GM19468 (cell line): ENCODE results near the gene ST7L.

Experiments used
- ATAC-seq: cut with Tn5 transposase; IDR thresholded peaks from one replicate; pipeline ENCODE4 v1.9.1; 2021; ENCODE audit warnings: mild to moderate bottlenecking, moderate library complexity, moderate number of reproducible peaks; ENCODE audit not compliant: unreplicated experiment; ENCODE audit errors: extremely low read depth

The ST7L gene

GRCh38 chr1:112520166-112520565 lies 98.8 kb downstream of the ST7L start:
- no peak for ATAC-seq

- ATAC-seq = no peak
Measured at GRCh38 chr1:112518186-112518585, 100.8 kb downstream of the ST7L start.

GRCh38 chr1:112517646-112518045 lies 101.3 kb downstream of the ST7L start:
- no peak for ATAC-seq

GRCh38 chr1:112517231-112517630 lies 101.7 kb downstream of the ST7L start:
- no peak for ATAC-seq

GRCh38 chr1:112516141-112516540 lies 102.8 kb downstream of the ST7L start:
- no peak for ATAC-seq

- ATAC-seq = no peak
Measured at GRCh38 chr1:112515311-112516009, 103.5 kb downstream of the ST7L start.

GRCh38 chr1:112514901-112515300 lies 104.0 kb downstream of the ST7L start:
- ATAC-seq = no peak

- no peak for ATAC-seq
Measured at GRCh38 chr1:112513112-112513870, 105.7 kb downstream of the ST7L start.

GRCh38 chr1:112511897-112512296 lies 107.0 kb downstream of the ST7L start:
- ATAC-seq = no peak

GRCh38 chr1:112510340-112510739 lies 108.6 kb downstream of the ST7L start:
- no peak for ATAC-seq

- no peak for ATAC-seq
Measured at GRCh38 chr1:112509660-112510178, 109.2 kb downstream of the ST7L start.

GRCh38 chr1:112509005-112509659 lies 109.8 kb downstream of the ST7L start:
- ATAC-seq = no peak

- ATAC-seq = no peak
Measured at GRCh38 chr1:112508278-112509004, 110.5 kb downstream of the ST7L start, which contains the start of gene WNT2B. Gene WNT2B, plus strand, starts transcription at chr1:112508965. Its CDS starts 298 bp downstream, at chr1:112509263.

- ATAC-seq = no peak
Measured at GRCh38 chr1:112507921-112508277, 111.0 kb downstream of the ST7L start.

- ATAC-seq = no peak
Measured at GRCh38 chr1:112507336-112507735, 111.6 kb downstream of the ST7L start.

GRCh38 chr1:112506731-112507130 lies 112.2 kb downstream of the ST7L start:
- ATAC-seq = no peak

- no peak for ATAC-seq
Measured at GRCh38 chr1:112506306-112506705, 112.6 kb downstream of the ST7L start.

GRCh38 chr1:112505878-112506277 lies 113.1 kb downstream of the ST7L start:
- no peak for ATAC-seq

GRCh38 chr1:112505400-112505785 lies 113.5 kb downstream of the ST7L start:
- ATAC-seq = no peak

- ATAC-seq = no peak
Measured at GRCh38 chr1:112504661-112505399, 114.1 kb downstream of the ST7L start.
